IPS DF 6.9 (cell line): Measurements from ENCODE around the gene PDXP.

Experiments
- DNase-seq: peaks from one replicate; pipeline ENCODE4 v3.0.0-alpha.2; 2013; ENCODE audit warnings: low read depth, low spot score
- H3K27ac ChIP-seq: one replicate; pipeline ENCODE4 v1.5.1; 2013; ENCODE audit warnings: low read length, control low read depth
- H3K27me3 ChIP-seq: 2 replicates; pipeline ENCODE4 v1.6.1; 2013; ENCODE audit warnings: mild to moderate bottlenecking, low read length; ENCODE audit not compliant: control insufficient read depth, insufficient read depth
- H3K36me3 ChIP-seq: 2 replicates; pipeline ENCODE4 v1.6.1; 2013; ENCODE audit warnings: low read length; ENCODE audit not compliant: control insufficient read depth, insufficient read depth
- H3K4me1 ChIP-seq: 2 replicates; pipeline ENCODE4 v1.6.1; 2013; ENCODE audit warnings: low read length; ENCODE audit not compliant: control insufficient read depth, insufficient read depth
- H3K4me3 ChIP-seq: 2 replicates; pipeline ENCODE4 v1.5.1; 2013; ENCODE audit warnings: mild to moderate bottlenecking, low read length
- H3K9me3 ChIP-seq: 2 replicates; pipeline ENCODE4 v1.6.1; 2013; ENCODE audit warnings: low read length, inconsistent platforms; ENCODE audit not compliant: control insufficient read depth, insufficient read depth
- WGBS: extraction: QIAGEN DNeasy Blood & Tissue Kit; methylation state at CpG from one replicate; pipeline ENCODE4 v1.1.7; 2013; ENCODE audit warnings: mixed read lengths, missing lambda C conversion rate; ENCODE audit not compliant: insufficient read length, insufficient coverage; 5-methylcytosine and 5-hydroxymethylcytosine counted together

PDXP gene

DNA sequence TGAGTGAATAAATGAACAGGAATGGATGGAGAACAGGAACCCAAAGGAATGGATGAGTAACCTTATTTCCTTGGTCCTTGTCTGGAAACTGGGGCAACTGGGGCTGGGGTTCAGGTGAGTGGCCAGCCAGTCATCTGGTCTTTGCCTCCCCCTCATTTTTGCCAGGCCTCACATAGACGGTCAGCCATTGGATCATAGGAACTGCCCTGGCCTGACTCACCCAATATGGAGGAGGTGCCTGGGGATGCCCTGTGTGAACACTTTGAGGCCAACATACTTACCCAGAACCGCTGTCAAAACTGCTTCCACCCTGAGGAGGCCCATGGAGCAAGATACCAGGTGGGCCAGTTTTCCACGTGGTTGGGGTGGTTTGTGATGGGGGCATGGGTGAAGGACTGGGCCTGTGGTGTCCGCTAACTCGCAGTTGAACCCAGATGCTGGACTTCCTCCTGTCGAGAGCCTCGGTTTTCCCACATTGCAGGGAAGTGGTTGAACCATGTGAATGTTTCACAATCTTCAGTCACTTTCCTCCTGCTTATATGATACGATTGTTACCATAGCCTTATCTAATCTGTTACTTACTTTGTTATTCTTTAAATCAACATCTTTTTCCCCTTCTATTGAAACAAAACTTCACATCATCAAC is 42.7 kb downstream of the PDXP start:
- WGBS: no CpG with 5 or more reads among the region's 8 CpGs
- no peak for DNase-seq
- H3K9me3 ChIP-seq: no peaks in the 10 kb centered on the region
- H3K27me3 ChIP-seq: no peaks in the 10 kb centered on the region
- no peak overlapping the region for H3K27ac ChIP-seq
- H3K36me3 ChIP-seq: peaks cover 8% of the 10 kb centered on the region
- no peaks in the 10 kb centered on the region for H3K4me1 ChIP-seq
- no peak overlapping the region for H3K4me3 ChIP-seq

DNA sequence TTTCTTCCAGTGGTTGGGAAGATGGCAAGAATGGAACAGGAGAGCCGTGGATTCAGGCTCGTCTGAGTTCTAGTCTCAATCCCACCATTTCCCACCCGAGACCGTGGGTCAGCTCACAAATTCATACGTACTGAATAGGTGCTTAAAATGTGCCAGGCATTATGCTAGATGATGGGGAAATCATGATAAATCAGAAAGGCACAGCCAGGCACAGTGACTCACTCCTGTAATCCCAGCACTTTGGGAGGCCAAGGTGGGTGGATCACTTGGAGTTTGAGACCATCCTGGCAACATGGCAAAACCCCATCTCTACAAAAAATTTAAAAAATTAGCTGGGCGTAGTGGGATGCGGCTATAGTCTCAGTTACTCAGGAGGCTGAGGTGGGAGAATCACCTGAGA is 45.4 kb downstream of the PDXP start:
- no CpG with 5 or more reads among the region's 7 CpGs for WGBS

DNA sequence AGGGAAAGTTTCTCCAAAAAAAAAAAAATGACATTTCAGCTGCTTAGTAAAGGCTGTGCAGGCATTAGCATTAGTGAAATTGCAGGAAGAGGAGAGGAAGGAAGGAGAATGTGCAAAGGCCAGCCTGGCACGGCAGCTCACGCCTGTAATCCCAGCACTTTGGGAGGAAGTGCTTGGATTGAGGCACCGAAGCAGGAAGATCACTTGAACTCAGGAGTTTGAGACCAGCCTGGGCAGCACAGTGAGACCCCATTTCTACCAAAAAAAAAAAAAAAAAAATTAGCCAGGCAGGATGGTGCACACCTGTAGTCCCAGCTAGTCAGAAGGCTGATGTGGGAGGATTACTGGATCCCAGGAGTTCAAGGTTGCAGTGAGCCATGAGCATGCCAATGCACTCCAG is 46.1 kb downstream of the PDXP start:
- peaks cover 8% of the 10 kb centered on the region for H3K36me3 ChIP-seq
- DNase-seq: no peak
- no peaks in the 10 kb centered on the region for H3K27me3 ChIP-seq
- no CpG with 5 or more reads among the region's 3 CpGs for WGBS
- H3K4me1 ChIP-seq: no peaks in the 10 kb centered on the region
- no peaks in the 10 kb centered on the region for H3K9me3 ChIP-seq
- no peak overlapping the region for H3K27ac ChIP-seq
- no peak overlapping the region for H3K4me3 ChIP-seq

More for the DNA sequence above, 45.4 kb downstream of the PDXP start:
- Histone ChIP-seq H3K4me1 (no peaks in the 10 kb centered on the region), H3K9me3 (no peaks in the 10 kb centered on the region), H3K27me3 (no peaks in the 10 kb centered on the region), H3K4me3 (no peak overlapping the region), H3K36me3 (peaks cover 8% of the 10 kb centered on the region), H3K27ac (no peak overlapping the region)
- no peak for DNase-seq

DNA sequence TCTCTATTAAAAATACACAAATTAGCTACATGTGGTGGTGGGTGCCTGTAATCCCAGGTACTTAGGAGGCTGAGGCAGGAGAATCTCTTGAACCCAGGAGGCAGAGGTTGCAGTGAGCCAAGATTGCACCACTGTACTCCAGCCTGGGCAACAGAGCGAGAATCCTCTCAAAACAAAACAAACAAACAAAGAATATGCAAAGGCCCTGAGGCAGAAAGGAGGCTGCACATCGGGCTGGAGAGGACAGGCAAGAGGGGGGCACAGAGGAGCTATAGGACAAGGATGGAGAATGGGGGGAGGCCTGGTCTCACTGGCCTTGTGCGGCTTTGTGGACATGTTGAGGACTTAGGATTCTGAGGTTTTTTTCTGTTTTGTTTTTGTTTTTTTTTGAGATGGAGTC is 46.7 kb downstream of the PDXP start:
- peaks cover 13% of the 10 kb centered on the region for H3K36me3 ChIP-seq

DNA sequence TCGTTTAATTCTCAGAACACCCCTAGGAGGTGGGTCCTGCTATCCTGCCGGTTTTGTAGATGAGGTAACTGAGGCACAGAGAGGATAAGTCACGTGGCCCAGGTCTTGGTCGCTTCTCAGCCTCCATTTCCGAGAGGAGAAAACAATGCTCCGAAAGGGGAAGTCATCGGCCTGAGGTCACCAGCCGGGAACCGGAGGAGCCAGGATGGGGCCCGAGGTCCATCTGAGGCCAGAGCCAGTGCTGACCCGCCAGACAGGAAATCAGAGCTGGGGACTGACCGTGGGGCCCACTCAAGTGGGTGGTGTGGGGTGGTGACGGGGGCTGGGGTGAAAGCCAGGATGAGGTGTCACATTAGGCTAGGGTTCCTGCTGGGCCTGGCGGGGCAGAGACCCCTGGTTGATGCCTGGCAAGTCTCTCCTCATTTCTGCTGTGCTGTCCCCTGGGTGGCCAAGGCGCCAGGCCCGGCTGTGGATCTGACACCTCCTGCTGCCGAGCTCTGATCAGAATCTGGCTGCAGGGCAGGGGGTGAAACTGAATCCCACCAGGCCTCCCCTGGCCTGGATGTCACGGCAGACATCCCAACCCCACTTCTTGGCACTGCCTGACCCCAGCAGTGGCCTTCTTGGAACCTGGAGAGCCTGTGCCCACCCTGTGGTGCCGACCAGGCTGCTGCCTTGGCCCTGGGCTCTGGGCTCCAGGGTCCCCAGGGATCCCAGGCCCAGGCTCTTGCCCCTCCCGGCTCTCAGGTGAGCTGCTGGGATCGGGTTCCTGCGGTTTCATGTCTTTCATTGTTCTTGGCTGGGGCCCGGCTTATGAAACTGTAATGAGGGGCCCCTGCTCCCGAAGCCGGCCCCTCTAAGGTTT is 50.3 kb downstream of the PDXP start:
- H3K4me3 ChIP-seq: no peak overlapping the region
- no peaks in the 10 kb centered on the region for H3K27me3 ChIP-seq
- H3K9me3 ChIP-seq: no peaks in the 10 kb centered on the region
- no peak for DNase-seq
- WGBS: no CpG with 5 or more reads among the region's 25 CpGs
- peaks cover 17% of the 10 kb centered on the region for H3K36me3 ChIP-seq
- H3K27ac ChIP-seq: no peak overlapping the region
- no peaks in the 10 kb centered on the region for H3K4me1 ChIP-seq

More for the DNA sequence above, 46.7 kb downstream of the PDXP start:
- Histone ChIP-seq H3K27me3 (no peaks in the 10 kb centered on the region), H3K4me3 (no peak overlapping the region), H3K9me3 (no peaks in the 10 kb centered on the region), H3K27ac (no peak overlapping the region), H3K4me1 (no peaks in the 10 kb centered on the region)
- DNase-seq: no peak
- no CpG with 5 or more reads among the region's 3 CpGs for WGBS

DNA sequence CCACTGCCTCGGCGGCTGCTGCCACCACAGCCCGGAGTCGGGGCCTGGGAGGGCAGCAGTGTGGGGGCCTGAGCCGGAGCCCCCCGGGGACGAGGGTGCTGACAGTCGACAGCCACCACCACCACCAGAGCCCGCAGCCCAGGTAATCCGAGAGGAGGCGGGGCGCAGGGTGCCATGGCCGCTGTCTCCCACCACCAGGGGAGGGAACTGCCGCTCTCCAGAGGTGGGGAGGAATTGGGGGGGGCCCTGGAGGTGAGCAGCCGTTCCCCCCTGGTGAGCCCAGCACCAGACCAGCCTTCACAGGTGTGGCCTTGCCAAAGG is 50.9 kb downstream of the PDXP start:
- no peak overlapping the region for H3K4me3 ChIP-seq
- H3K36me3 ChIP-seq: peaks cover 17% of the 10 kb centered on the region
- no peaks in the 10 kb centered on the region for H3K9me3 ChIP-seq
- WGBS: no CpG with 5 or more reads among the region's 15 CpGs
- H3K4me1 ChIP-seq: no peaks in the 10 kb centered on the region
- DNase-seq: no peak
- H3K27me3 ChIP-seq: no peaks in the 10 kb centered on the region
- no peak overlapping the region for H3K27ac ChIP-seq

DNA sequence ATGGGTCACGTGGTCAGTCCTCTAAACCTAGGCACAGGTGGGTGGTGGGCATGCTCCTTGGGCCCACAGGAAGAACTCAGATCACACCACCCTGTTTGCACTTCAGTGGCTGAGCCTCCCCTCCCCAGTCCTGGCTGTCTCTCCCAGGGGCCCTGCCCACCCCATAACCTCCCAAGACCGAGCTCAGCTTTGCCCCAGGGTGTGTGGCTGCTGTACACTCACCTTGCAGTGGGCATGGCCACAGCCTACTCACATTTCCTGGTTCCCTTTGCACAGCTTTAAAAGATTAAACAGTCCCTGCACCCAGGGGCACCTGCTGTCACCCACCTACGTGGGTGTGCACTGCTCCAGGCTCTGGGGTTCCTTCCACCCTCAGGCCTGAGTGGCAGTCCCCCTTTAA is 52.2 kb downstream of the PDXP start:
- Histone ChIP-seq H3K27ac (no peak overlapping the region), H3K4me3 (no peak overlapping the region), H3K4me1 (no peaks in the 10 kb centered on the region; the same call in 1 of the 2 replicates), H3K27me3 (no peaks in the 10 kb centered on the region), H3K36me3 (peaks cover 21% of the 10 kb centered on the region), H3K9me3 (no peaks in the 10 kb centered on the region)
- no CpG with 5 or more reads among the region's 3 CpGs for WGBS
- no peak for DNase-seq

DNA sequence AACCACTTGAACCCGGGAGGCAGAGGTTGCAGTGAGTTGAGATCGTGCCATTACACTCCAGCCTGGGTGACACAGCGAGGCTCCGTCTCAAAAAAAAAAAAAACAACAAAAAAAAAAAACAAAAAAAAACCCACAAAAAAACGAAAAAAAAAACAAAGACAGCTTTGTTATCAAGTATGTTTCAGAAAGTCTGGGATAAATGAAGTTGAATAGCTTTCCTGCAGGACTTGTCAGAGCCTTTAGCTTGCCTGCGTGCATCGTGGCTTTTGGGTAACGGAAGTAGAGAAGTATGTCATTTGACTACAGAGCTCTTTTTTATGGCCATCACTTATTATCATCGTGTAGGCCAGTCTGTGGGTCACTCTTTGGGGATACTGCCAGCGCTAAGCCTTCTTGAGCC is 53.0 kb downstream of the PDXP start:
- no CpG with 5 or more reads among the region's 10 CpGs for WGBS
- Histone ChIP-seq H3K27me3 (no peaks in the 10 kb centered on the region), H3K27ac (no peak overlapping the region)

DNA sequence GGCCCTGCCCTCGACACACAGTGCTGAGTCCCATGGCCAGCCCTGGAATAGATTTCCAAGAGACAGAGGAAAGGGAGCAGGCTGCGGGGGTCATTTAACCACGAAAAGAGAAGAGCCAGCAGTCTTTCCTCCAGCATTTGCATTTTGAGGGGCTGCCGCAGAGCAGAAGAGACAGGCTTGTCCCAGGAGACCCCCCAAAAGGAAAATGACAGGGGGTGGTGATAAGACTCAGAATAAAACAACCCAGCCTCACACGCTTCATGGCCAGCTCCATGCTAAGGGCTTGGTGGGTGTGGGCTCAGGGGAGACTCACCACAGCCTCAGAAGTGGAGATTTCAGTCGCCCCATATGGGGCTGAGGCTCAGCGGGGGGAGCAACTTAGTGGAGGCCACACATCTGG is 55.2 kb downstream of the PDXP start:
- peaks cover 22% of the 10 kb centered on the region for H3K36me3 ChIP-seq
- no peak overlapping the region for H3K4me3 ChIP-seq
- no peak overlapping the region for H3K27ac ChIP-seq
- no CpG with 5 or more reads among the region's 7 CpGs for WGBS
- H3K9me3 ChIP-seq: no peaks in the 10 kb centered on the region
- no peaks in the 10 kb centered on the region for H3K27me3 ChIP-seq
- no peaks in the 10 kb centered on the region; the same call in 1 of the 2 replicates for H3K4me1 ChIP-seq
- no peak for DNase-seq

More for the DNA sequence above, 53.0 kb downstream of the PDXP start:
- Histone ChIP-seq H3K9me3 (no peaks in the 10 kb centered on the region), H3K4me3 (no peak overlapping the region), H3K4me1 (no peaks in the 10 kb centered on the region; the same call in 1 of the 2 replicates), H3K36me3 (peaks cover 22% of the 10 kb centered on the region)
- no peak for DNase-seq

DNA sequence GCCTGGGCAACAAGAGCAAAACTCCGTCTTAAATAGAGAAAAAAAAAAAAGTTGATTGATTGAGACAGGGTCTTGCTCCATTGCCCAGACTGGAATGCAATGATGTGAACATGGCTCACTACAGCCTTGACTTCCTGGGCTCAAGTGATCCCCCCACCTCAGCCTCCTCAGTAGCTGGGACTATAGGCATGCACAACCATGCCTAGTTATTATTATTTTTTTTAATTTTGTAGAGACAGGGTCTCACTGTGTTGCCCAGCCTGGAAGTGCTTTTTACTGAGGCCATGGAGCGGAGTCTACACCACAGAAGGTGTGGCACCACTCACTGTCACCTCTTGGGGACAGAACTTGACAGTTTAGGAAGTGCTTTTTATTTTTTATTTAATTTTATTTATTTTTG is 56.1 kb downstream of the PDXP start:
- no peaks in the 10 kb centered on the region for H3K9me3 ChIP-seq
- DNase-seq: no peak
- WGBS: no CpG with 5 or more reads among the region's 2 CpGs

More for the DNA sequence above, 56.1 kb downstream of the PDXP start:
- no peaks in the 10 kb centered on the region for H3K27me3 ChIP-seq
- H3K27ac ChIP-seq: no peak overlapping the region
- H3K4me3 ChIP-seq: no peak overlapping the region
- no peaks in the 10 kb centered on the region; the same call in 1 of the 2 replicates for H3K4me1 ChIP-seq
- H3K36me3 ChIP-seq: peaks cover 22% of the 10 kb centered on the region
